HG03103 (cell line): ENCODE data around the gene CYTH4.
"Not testable (repeated sequence)": the region's sequence is repeated elsewhere in the genome, so short reads cannot be mapped to it uniquely, and the experiment has no call there.

Experiments
- ATAC-seq: cut with Tn5 transposase; IDR thresholded peaks from one replicate; pipeline ENCODE4 v1.9.1; 2021; ENCODE audit warnings: low read depth; ENCODE audit not compliant: unreplicated experiment

The CYTH4 gene

DNA sequence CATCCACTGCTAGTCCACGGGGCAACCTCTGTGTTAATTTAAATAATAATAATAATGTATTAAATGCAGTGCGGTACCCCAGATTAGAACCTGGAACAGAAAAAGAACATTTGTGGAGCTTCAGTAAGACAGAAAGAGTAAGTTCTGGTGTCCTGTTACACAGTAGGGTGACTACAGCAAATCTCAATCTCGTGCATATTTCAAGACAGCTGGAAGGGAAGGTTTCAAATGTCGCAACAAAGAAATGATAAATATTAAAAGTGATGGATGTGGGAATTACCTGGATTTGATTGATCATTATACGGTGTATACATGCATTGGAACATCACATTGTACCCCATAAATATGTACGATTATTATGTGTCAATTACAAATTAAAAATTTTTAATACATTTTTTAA lies 36.6 kb upstream of the CYTH4 start:
- ATAC-seq = no peak

DNA sequence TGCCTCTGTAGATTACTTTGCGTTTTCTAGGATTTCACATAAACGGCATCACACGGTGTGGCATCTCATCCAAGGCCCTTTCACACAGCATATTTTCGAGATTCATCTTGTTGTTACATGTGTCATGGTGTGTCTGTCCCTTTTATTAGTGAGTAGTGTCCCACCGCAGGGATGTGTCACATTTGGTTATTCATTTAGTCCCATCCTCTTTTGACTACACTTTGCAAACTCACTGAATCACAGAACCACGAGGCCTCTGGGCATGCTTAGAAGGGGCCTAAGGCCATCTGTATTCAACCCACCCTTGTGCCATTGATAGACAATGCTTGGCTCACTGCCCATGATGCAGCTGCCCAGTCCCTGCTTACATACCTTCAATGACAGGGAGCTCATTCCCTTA lies 34.1 kb upstream of the CYTH4 start:
- ATAC-seq = no peak

DNA sequence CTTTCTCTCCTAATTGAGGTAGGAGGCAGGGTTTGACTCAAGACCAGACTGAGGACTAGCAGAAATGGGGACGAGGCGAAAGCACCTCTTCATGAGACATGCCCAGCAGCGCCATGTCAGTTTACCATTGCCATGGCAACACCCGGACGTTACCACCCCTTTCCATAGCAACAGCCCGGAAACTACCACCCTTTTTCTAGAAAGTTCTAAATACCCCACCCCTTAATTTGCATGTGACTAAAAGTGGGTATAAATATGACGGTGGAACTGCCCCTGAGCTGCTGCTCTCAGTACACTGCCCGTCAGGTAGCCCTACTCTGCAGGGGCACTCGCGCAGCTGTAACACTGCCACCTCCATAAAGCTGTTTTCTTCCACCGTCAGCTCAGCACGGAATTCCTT lies 32.3 kb upstream of the CYTH4 start:
- ATAC-seq = no peak

DNA sequence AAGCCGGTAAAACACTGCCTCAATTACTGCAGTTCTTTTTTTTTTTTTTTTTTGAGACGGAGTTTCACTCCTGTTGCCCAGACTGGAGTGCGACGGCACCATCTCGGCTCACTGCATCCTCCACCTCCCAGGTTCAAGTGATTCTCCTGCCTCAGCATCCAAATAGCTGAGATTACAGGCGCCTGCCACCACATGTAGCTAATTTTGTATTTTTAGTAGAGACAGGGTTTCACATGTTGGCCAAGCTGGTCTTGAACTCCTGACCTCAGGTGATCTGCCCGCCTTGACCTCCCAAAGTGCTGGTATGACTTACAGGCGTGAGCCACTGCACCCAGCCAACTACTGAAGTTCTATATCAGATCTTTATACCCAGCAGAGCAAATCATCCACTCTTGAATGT lies 30.5 kb upstream of the CYTH4 start:
- ATAC-seq = not testable (repeated sequence)

DNA sequence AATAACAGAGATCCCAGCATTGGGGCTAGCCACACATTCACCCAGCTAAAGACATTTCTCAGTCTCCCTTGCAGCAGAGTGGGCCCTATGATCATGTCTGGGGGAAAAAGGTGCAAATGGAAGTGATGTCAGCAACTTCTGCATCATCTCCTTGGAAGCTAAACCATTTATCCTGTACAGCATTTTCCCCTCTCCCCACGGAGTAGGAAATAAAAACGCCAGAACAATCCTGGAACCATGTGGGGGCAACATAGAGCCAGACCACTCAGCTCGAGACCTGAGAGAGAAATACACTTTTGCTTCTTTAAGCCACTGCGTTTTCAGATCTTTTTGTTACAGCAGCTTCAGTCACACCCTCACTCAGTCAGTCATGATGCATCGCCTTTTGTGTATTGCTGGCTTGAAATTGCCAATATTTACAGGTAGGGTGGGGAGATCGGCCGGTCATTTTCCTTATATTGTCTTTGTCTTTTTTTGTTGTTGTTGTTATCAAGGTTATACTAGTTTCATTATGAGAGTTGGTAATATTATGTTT lies 29.1 kb upstream of the CYTH4 start:
- ATAC-seq = no peak

DNA sequence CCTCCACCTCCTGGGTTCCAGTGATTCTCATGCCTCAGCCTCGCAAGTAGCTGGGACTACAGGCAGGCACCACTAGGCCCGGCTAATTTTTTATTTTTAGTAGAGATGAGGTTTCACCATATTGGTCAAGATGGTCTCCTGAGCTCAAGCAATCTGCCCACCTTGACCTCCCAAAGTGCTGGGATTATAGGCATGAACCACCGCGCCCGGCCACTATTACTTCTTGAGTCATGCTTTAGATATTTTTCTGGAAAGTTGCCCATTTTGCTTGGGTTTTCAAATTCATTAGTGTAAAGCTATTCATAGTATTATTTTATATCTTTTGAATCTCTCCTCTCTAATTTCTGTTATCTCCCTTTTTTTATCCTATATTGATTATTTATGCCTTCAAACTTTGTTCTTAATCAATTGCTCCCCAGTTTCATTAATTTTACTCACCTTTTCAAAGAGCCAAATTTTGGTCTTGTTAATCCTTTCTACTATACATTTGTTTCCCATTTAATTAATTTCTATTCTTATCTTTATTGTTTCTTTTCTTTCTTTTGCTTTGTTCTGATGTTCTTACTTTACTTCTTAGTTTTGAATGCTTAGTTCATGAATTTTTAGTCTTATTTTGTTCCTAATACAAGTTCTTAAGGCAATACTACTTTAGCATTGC lies 28.0 kb upstream of the CYTH4 start:
- no peak for ATAC-seq

DNA sequence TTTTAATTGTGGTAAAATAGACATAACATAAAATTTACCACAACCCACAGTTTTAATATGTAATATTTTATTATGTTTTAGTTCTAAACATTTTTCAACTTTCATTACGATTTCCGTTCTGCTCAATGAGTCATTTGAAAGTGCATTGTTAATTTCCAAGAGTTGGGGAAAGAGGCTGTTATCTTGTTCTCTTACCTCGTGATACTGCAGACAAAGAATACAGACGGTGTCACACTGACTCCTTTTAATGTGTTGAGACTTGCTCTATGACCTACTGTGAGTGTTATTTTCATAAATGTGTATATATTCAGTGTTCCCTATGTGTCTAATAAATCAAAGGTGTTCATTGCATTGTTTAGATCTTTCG lies 27.5 kb upstream of the CYTH4 start:
- ATAC-seq = no peak

DNA sequence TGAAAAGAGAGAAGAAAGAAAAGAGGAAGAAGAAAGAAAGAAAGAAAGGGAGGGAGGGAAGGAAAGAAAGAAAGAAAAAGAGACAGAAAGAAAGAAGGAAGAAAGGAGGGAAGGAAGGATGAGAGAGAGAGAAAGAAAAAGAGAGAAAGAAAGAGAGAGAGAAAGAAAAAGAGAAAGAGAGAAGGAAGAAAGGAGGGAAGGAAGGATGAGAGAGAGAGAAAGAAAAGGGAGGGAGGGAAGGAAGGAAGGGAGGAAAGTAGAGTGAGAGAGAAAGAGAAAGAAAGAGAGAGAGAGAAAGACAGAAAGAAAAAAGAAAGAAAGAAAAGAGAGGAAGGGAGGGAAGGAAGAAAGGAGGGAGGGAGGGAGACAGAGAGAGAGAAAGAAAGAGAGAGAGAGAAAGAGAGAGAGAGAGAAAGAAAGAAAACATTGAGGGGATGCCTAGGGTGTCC lies 26.7 kb upstream of the CYTH4 start:
- no peak for ATAC-seq

DNA sequence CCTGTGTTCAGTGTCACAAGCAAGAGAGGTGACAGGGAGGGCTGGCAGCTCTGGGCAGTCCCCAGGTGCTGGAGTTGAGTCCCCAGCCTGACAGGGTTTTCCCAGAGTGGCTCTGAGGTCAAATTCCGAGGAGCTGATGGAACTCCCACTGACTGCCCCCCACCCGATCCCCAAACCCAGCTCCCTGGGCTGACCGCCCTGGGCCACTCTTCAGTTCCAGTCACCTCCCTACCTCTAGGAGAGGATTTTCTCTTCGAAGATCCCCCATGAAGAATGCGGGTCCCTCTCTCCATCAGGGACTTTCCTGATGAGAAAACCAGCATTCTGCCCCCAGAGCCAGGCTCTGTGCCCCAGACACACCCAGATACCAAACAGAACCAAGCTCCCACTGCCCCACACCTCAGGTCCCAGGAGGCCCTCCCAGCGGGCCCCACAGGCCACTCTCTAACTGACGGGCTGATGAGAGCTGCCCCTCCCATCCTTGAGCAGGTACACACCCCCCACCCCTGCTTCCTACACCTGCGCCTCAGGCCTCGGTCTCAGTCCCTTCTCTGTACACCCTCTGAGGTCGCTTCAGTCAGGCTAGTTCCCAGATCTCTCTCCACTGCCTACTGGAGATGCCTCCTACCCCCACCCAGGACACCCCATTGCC lies 26.1 kb upstream of the CYTH4 start:
- ATAC-seq = no peak

DNA sequence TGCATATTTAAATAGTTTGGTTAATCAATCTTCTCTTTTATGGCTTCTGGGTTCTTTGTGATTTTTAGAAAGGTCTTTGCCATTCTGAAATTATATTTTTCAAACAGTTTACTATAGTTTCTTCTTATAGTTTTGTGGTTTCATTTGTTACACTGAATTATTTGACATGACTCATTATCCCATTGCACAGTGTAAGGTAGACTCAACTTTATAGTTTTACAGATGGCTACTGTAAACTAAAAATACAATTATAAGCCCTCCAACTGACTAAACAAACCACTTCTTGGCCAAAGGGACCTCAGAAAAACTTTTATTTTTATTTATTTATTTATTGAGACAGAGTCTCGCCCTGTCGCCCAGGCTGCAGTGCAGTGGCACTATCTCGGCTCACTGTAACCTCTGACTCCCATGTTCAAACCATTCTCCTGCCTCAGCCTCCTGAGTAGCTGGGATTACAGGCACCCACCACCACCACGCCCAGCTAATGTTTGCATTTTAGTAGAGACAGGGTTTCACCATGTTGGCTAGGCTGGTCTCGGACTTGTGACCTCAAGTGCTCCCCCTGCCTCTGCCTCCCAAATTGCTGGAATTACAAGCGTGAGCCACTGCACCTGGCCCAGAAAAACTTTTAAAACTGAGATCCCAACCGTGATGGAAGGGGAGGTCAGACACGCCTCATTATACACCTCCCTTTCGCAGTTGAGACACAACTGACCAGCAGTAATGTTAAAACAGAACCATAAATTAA lies 24.1 kb upstream of the CYTH4 start:
- no peak for ATAC-seq

DNA sequence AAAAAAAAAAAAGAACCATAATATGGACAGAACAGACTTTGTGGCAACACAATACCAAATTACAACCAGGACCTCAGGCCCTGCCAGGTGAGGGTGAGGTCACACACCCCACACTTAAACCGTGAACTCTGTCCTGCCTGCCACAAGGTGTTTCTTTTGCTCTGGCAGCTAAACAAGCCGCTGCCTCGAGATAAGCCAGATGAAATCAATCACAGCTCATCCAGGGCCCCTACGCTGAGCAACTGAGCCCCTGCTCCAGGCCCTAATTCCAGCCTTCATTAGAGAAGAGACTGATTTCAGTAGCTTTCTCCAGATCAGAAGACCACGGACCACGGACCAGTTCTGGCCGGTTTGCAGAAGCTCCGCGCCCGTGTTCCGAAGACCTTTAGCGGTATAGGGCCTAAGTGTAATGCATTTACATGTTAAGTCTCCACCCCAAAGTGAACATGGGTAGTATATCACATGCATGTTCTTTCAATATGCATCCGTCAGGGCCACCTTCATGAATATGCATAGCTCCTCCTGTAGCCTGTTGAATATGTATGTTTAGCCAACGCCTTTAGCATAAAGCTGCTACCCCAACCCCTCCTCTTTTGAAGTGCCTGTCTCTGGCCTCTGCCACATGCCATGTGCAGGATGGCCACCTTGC lies 23.4 kb upstream of the CYTH4 start:
- ATAC-seq = no peak

DNA sequence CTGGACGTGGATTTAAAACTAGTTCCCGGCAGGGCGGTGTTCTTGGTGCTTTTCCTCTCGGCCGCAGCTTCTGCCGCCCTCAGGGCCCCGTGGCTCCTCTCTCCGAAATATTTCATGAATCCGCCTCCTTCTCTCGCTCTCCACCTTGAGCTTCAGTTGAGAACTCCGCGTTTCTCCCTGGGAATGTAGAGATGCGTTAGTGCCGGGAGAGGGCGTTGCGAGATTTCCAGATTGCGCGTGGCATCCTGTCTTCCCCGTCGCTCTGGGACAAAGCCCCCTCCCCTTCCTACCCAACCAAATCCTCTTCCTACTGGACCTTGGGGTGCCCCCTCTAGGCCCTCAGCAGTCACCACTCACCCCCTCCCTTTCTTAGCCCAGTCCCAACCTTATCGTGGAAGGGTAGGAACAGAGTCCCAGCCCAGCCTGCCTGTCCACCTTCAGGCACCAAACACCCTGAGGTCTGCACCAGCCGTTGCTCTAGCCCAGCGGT lies 22.7 kb upstream of the CYTH4 start:
- ATAC-seq = no peak

DNA sequence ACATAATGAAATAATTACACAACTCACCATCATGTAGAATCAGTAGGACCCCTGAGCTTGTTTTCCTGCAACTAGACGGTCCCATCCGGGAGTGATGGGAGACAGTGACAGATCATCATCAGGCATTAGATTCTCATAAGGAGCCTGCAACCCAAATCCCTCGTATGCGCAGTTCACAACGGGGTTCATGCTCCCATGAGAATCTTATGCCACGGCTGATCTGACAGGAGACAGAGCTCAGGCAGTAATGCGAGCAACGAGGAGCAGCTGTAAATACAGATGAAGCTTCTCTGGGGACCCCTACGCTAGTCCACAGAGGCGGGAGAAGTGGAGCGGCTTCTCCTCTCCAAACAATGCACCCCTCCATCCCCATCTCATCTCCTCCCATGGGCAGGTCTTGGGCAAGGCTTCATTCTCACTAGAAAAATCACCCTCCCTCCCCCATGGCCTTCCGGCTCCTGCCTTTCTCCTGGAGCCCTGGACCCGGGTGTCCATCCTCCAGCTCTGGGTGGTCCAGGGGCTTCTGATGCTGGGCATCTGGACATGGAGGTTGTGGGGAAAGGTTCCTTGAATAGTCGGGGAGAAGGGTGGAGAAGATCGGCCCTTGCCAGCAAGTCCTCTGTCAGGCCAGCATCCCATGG lies 22.0 kb upstream of the CYTH4 start:
- no peak for ATAC-seq

DNA sequence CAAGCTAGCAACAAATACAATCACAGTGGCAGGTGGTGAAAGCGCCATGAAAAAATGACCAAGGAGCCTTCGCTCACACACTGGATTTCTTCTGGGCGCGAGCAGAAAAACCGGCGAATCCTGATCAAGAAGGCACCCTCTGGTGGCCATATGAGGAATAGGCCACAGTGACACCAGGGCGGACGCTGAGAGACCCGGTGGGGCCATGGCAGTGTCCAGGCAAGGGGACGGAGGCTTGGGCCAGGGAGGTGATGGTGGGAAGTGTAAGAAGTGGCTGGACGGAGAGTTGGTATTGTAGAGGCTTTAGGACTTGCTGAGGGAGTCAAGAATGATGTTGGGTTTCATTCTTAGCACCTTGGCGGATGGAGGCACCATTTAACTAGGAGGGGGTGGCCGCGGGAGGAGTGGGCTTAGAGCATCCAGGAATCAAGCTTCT lies 21.4 kb upstream of the CYTH4 start:
- no peak for ATAC-seq

DNA sequence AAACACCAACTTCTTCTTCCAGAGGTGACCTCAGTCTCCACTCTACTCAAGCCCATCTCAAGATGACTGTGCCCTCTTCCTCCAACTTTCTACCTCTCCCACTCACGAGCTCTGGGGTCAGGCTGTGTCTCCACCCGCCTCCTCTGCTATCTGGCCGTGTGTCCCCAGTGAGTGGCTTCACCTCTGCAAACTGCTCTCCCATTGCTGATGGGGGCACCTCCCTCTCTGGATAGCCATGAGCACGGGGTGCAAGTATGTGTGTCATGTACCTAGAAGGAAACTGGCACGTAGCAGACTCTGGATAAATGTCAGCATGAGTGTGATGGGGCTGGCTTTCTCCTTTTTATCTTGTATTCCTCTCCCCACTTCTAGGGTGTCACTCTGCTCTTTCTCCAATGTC lies 20.0 kb upstream of the CYTH4 start:
- no peak for ATAC-seq

DNA sequence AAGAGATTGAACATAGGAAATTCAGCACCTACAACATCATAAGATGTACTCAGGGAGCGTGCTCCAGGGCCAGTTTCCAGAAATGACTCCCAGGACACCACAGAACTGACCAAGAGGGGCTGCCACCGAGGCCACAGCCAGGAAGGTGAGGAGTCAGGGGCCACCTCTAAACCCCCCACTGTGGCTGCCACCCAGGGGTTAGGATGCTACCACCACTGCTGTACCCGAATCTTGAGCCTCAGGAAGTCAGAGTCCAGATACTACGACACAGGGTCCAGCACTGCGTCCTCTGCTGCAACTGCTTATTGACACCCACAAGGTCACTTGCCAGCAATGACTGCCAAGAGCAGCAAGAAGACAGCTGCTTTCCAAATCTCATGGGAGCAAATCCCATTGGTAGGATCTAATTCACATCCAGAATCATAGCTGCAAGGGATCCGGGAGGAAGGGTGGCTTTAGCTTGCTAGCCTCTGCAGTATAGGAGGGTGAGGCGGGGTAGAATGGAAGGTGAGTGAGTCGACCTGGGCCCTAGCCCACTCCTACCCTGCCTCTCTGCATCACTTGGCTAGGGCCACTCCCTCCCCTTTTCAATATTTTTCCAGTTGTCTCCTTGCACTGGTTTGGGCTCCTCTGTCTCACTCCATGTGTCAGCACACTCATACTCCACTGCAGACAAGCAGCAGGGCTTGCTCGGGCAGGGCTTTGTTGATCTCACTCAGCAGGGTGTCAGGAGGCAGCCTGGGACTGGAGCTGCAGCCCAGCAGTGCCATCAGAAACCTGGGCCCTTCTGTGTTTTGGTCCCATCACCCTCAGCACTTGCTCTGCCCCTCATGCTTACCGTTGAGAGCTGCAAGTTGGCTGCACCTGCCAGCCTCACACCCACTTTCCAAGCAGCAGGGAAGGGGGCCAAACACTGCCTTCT lies 18.1 kb upstream of the CYTH4 start:
- ATAC-seq = no peak

DNA sequence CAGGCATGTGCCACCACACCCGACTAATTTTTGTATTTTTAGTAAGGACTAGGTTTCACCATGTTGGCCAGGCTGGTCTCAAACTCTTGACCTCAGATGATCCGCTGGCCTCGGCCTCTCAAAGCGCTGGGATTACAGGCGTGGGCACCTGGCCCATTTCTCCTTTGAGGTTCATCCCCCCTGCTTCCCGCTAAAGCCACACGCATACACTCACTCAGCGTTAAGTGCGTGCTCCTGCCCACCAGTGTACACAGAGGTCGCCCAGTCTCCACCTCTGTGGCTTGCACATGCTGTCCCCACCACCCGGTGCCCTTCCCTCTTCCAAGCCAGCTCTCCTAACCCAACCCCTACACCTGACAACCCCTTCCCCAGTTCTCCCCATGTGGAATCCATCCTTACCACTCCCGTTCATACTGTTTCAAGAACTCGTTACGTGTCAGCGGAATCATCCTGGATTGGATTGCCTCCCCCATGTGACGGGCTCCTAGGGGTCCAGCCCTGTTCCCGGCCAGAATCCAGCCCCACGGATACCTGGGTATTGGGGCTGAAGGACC lies 15.7 kb upstream of the CYTH4 start:
- ATAC-seq = no peak

DNA sequence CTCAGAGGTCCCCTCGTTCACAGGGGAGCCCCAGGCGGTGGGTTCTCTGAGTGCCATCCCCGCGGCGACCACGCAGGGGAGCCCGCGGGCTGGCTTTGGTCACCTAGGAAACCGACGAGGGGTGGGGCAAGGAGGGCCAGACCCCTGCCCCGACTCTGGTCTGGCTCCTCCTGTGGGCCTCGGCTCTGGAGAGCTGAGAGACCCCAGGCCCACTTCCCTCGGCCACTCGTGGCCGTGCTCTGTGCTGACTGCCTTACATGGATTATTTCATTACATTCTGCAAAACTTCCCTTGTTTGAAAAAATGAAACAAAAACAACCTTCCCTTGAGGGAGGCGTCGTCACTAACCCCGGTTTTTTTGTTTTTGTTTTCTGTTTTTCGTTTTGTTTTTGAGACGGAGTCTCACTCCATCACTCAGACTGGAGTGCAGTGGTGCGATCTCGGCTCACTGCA lies 15.1 kb upstream of the CYTH4 start:
- ATAC-seq = peak; percentile 81
